AG08396 (cell line): ENCODE measurements around the gene ZNF678.
"Not testable (repeated sequence)": the region's sequence is repeated elsewhere in the genome, so short reads cannot be mapped to it uniquely, and the experiment has no call there.

ENCODE experiments used
- DNase-seq: peaks from one replicate; pipeline ENCODE4 v3.0.0; 2012; ENCODE audit warnings: low spot score, mixed read lengths

ZNF678 gene

DNA sequence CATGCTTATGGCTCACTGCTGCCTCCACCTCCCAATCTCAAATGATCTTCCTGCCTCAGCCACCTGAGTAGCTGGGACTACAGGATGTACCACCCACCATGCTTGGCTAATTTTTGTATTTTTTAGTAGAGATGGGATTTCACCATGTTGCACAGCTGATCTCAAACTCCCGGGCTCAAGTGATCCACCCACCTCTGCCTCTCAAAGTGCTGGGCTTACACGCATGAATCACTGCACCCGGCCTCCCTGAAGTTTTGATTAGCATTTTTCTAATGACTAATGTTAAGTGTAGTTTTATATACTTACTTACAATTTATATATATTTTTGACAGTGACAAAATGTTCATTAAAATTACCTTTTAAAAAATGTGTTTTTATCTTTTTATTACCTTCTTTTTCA lies 41.1 kb downstream of the ZNF678 start:
- DNase-seq = no peak

GRCh38 chr1:227606271-227606670 lies 42.9 kb downstream of the ZNF678 start:
- DNase-seq = not testable (repeated sequence)

DNA sequence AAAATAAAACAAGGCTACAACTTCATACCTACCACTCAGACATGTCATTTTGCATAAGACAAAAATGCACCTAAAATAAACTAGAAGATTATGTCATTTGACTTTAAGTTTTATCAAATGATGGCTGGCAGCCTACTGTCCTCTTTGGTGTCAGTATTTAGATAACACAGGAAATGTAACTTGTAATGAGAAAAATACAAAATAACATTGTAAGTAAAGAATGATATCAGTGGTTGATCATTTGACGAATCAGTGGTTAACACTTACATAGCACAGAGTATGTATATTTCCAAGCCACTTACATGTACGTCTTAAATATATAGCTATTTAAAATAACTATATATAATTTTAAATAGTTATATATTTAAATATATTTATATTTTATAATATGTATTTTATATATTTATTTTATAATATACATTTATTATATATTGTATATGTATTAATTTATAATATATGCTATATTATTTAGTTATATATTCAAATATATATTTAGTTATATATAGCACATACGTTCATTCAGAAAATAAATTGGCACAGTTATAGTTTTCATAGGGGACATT lies 44.1 kb downstream of the ZNF678 start:
- DNase-seq = no peak

DNA sequence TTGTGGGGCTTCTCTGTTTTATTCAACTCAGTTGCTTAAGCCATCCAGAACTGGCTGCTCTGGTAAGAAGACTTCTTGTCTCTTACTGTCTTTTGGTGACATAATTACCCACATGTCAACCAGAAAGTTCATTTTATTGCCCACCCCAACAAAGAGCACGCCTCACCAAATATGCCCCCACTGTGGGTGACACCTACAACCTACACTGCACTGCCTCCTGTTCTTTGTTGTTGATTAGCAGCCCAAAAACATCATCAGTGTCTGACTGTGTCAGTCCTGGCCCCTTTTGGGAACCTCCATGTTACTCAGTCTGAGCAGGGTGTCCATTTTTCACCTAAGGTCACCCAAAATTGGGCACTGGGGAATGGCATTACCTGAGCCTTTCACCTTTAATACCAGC lies 49.3 kb downstream of the ZNF678 start:
- no peak for DNase-seq

- DNase-seq = no peak
Observed at GRCh38 chr1:227613526-227613925, 50.2 kb downstream of the ZNF678 start.

- no peak for DNase-seq
Observed at GRCh38 chr1:227621211-227621610, 57.9 kb downstream of the ZNF678 start.

GRCh38 chr1:227622739-227623475 lies 59.6 kb downstream of the ZNF678 start:
- DNase-seq = no peak

DNA sequence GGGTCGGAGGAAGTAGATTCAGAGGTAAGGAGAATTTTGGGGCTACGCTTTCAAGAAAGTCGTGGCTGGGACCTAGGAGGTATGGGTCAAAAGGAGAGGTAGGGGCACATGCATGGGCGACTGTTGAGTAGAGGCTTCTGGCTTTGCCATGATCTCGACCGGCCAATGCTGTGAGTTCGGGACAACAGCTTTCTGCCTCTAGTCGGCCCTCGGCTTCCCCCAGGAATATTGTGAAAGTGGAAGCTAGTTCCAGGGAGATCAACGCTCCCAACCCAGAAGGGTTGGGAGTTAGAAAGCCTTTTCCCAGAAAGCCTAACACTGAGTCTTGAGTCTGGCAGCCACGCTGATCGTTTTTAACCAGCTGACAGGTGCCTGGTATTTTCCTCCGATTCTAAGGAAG lies 69.0 kb downstream of the ZNF678 start:
- no peak for DNase-seq

DNA sequence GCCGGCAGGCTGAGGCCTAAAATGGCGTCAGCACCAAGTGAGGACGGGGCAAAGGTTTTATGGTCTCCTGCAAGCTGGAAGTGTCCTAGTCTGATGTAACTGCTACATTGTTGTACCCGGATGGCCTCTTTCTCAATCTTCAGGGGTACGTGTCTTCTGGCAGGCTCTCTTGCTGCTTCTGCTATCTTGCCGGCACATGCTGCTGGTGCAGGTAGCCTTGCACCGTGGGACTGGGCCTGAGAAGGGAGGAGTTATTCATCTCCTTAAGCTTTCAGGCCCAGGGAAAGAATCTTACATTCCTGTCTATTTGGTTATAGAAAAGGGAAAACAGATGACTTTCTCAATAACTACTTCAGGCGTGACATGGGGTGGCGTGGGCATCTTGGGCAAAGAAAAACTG lies 72.2 kb downstream of the ZNF678 start:
- no peak for DNase-seq

- DNase-seq = no peak
Observed at GRCh38 chr1:227654431-227654830, 91.1 kb downstream of the ZNF678 start.

GRCh38 chr1:227654858-227655752 lies 91.7 kb downstream of the ZNF678 start:
- DNase-seq = no peak

- no peak for DNase-seq
Observed at GRCh38 chr1:227661495-227661894, 98.1 kb downstream of the ZNF678 start.

GRCh38 chr1:227662933-227663332 lies 99.6 kb downstream of the ZNF678 start:
- no peak for DNase-seq

GRCh38 chr1:227666286-227666685 lies 102.9 kb downstream of the ZNF678 start:
- DNase-seq = no peak

DNA sequence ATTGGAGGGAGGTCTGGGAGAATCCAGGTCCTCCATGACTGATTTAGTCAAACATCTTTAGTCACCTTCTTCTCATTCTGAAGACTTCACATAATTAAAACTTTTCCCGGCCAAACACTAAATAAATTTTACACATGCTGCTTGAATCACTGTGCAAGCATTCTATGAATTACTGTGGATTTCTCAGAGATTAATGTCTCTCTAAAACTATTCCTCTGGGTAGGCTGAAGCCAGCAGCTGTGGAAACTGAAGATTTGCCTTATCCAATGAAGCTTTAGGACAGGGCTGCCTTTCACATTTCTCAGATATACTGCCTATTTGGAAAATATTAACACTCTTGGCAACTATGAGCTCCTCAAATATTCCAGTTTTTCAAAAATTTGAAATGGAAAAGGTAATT lies 110.1 kb downstream of the ZNF678 start:
- no peak for DNase-seq

- DNase-seq = no peak
Observed at GRCh38 chr1:227685807-227686206, 122.5 kb downstream of the ZNF678 start.

GRCh38 chr1:227697321-227697864 lies 134.0 kb downstream of the ZNF678 start:
- no peak for DNase-seq

DNA sequence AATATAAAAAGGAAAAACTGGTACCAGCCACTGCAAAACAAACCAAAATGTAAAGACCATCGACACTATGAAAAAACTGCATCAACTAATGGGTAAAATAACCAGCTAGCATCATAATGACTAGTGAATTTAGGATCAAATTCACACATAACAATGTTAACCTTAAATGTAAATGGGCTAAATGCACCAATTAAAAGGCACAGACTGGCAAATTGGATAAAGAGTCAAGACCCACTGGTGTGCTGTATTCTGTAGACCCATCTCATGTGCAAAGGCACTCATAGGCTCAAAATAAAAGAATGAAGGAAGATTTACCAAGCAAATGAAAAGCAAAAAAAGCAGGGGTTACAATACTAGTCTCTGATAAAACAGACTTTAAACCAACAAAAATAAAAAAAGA lies 138.3 kb downstream of the ZNF678 start:
- not testable (repeated sequence) for DNase-seq

GRCh38 chr1:227707846-227708245 lies 144.5 kb downstream of the ZNF678 start:
- no peak for DNase-seq

GRCh38 chr1:227709451-227709850 lies 146.1 kb downstream of the ZNF678 start:
- DNase-seq = no peak

- DNase-seq = not testable (repeated sequence)
Observed at GRCh38 chr1:227710474-227710873, 147.1 kb downstream of the ZNF678 start.

DNA sequence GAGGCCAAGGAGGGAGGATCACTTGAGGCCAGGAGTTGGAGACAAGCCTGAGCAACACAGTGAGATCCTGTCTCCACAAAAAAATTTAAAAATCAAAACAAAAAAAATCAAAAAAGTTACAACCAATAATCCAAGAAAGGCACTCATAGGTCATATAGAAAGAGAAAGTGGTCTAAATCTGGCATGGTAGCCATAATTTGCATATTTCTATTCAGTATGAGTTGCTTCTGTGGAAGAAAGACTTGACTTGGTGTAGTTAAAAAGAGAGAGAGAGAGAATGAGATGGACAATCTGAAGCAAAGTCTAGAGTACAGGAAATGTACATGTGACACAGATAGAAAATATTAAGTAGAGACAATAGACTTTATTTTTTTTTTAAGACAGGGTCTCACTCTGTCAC lies 149.3 kb downstream of the ZNF678 start:
- no peak for DNase-seq

GRCh38 chr1:227718932-227719331 lies 155.6 kb downstream of the ZNF678 start:
- DNase-seq = no peak
